NCI-H2107 treated with DMSO at 0.1 percent for 48 hours (cell line): ENCODE data around the gene EML1.

Source experiments
- DNase-seq: peaks from one replicate; lab custom pipeline; 2025; ENCODE audit not compliant: unreplicated experiment; lab: John Stamatoyannopoulos, UW

EML1 gene

DNA sequence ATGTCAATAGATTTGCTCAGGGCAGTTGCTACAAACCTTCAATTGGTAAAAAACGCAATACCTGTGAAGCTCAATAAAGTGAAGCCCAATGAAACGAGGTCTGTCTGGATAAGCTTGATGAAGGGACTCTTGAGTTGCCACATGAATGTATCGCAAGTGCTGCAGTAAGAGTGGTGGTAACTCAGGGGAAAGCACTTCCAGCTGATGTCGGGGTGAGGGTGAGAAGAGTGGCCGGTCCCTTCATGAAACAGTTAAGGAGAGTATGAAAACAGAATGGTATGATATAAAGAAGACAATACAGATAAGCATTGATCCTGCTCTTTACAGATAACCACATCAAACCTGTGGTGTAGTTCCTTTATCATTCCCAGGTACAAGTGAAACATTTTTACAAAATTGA is 188.6 kb downstream of the EML1 start:
- no peak for DNase-seq

DNA sequence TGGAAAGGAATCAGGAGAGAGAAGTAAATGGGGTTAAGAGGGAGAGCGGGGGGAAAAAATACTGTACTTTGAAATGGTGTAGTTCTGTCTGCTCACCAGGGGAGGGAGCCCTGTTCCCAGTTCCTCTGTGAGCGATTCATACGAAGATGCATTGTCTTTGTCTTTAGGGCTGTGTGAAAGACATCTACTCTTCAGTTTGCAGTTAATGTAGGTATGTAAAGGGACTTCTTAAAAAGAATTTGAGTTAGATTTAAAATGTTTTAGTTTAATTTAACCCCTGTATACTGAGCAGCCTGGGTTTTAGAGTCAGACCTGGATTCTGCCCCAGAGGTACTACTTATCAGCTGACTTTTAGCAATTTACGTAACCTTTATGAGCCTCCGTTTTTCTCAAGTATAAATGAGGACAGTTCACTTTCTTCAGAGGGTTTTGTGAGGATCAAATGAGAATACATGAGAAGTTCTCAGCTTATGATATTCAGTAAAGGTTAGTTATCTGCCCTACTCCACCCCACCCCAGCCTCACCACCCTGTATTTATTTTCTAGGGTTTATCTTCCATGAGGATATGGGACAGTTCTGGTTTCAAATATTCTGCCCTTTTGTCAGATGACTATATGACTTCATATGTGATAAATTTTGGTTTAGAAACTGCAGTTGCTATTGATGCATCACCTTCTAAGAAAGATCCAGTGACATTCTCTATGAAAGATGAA is 189.5 kb downstream of the EML1 start:
- DNase-seq, result peak; percentile 90

DNA sequence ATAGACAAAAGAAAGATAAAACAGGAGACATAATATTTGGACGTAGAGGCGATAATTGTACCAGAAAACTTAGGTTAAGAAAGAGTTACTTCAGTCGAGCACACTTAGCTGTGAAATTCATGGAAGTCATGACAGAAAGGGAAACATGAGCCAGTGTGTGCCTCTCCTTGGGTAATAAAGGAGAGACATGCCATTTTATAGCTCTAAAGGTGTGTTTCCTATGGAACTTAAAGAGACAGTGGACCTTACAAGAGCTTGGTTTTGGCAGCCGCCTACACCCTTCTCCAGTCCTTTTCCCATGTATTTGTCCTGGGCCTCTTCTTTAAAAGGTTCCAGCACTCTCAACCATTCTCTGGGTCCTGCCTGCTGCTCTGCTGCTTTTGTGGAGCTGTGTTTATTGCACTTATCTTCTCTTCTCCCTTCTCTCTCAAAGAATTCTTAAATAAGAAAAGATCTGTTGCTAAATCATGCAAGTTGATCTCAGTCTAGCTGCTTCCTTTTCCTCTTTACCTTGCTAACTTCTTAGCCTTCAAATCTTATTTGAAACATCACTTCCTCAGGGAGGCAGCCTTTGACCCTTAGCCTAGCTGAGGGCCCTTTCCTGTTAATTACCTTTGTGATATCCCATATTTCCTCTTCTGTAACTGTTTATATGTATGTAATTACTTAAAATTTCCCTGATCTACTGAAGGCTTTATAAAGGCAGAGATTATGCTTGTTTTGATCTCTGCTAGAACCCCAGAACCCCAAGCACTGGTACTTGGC is 190.2 kb downstream of the EML1 start:
- no peak for DNase-seq

GRCh38 chr14:99984036-99984435 is 190.8 kb downstream of the EML1 start:
- DNase-seq, result no peak

DNA sequence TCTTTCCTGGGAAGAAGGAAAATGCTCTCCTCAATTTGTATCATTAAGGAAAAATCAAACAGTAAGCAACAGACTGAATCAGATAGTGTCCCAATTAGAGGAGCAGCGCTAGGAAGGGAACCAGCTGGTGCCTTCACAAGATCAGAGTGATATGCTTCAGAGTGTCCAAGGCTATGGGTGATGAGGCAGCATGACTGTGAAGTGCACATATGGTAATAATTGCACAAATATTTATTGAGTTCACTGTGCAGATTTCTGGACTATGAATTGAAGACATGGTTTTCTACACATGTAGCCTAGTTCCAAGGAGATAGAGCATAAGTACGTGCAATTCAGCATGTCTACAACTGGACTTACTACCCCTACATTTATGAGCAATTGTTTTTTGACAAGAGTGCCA is 193.2 kb downstream of the EML1 start:
- no peak for DNase-seq

DNA sequence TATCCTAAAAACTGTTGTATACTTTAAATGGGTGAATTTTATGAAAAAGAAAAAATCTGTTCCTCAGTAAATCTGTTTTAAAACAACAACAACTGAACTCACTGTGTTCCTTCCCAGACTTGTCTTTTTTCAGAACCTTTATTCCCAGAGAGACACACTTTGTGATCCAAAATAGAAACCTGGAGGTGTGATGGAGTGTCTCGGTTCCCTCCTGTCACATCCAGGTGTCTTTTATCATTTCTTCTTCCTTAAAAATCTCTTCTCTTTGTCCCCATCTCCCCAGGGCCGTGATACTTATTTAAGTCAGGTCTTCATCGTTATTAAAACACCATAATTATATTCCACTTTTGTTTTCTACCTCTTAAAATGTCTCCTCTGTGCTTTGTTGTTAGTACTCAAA is 195.8 kb downstream of the EML1 start:
- no peak for DNase-seq

DNA sequence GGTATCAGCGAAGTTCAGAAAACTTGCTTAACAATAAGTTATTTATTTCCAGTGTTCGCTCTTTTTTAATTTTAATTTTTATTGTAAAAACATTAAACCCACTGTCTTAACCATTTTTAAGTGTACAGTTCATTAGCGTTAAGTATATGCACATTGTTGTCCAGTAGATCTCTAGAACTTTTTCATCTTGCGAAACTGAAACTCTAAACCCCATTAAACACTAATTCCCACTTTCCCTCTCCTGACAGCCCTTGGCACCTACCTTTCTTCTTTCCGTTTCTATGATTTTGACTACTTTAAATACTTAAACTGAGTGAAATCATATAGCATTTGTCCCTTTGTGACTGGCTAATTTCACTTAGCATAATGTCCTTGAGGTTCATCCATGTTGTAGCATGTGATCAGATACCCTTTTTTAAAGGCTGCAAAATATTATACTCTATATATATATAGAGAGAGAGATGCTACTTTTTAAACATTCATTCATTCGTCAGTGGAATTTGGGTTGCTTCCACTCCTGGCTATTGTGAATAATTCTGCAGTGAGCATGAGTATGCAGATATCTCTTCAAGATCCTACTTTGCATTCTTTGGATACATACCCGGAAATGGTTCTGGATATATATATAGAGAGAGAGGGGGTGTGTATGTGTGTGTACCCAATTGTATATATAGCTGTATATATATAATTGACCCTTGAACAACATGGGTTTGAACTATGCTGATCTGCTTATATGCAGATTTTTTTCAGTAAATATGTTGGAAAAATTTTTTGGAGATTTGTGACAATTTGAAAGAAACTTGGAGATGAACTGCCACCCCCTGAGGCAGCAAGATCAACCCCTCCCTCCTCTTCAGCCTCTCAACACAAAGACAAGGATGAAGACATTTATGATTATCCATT is 197.3 kb downstream of the EML1 start:
- no peak for DNase-seq

DNA sequence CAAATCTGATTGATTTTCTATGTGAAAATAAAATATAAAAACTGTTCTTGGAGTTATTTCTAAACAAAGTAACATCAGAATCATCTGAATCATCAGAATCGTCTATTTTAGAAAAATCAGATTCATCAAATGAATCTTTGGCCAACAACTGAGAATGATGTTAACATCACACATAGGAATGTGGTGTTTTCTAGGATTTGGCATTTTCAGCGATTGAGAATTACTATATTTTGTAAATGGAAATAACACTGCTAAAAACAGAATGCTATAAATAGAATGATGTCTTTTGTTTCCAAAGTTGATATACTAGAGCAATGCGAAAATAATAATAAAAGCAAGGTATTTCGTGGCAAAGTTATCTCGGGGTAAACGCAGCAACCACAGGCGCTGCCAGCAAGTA is 198.1 kb downstream of the EML1 start:
- no peak for DNase-seq
